GM23338 (cell line): ENCODE measurements around the gene HNRNPUL2. TPM values are rescaled to one million over a fixed set of nuclear protein-coding genes. Genes with fewer than 3 reads are reported as not detected.

Experiments used
- CREB1 ChIP-seq: fragments of 250-450 bp; sonication (Bioruptor Pico); IDR thresholded peaks from 2 replicates; pipeline ENCODE4 v1.5.0; 2020; ENCODE audit warnings: low read depth, mild to moderate bottlenecking, moderate library complexity
- CTCF ChIP-seq, 2 experiments: fragments of 200-600 bp in 1 of 2; sonication (generic) in 1 of 2; conservative IDR thresholded peaks; 2 replicates each; pipeline versions ENCODE4 v1.5.1 to v1.6.1; 2016 to 2017; ENCODE audit warnings: antibody characterized with exemption in 2 of 2, low read depth in 2 of 2, mild to moderate bottlenecking in 2 of 2, moderate library complexity in 1 of 2
- ETS1 ChIP-seq: IDR thresholded peaks from 2 replicates; pipeline ENCODE4 v1.6.1; 2016; ENCODE audit warnings: antibody characterized with exemption
- EZH2 ChIP-seq: fragments of 200-600 bp; sonication (generic); IDR thresholded peaks from one replicate; pipeline ENCODE4 v1.8.0; 2017; ENCODE audit warnings: antibody characterized with exemption, mild to moderate bottlenecking, low read depth; ENCODE audit not compliant: unreplicated experiment
- EZH2phosphoT487 ChIP-seq: fragments of 200-600 bp; sonication (generic); IDR thresholded peaks from one replicate; pipeline ENCODE4 v1.8.1; 2018; ENCODE audit warnings: antibody characterized with exemption; ENCODE audit not compliant: unreplicated experiment
- JUNB ChIP-seq: IDR thresholded peaks from one replicate; pipeline ENCODE4 v1.6.1; 2016; ENCODE audit warnings: antibody characterized with exemption; ENCODE audit not compliant: unreplicated experiment
- POLR2AphosphoS5 ChIP-seq: IDR thresholded peaks from 2 replicates; pipeline ENCODE4 v1.6.1; 2016; ENCODE audit warnings: antibody characterized with exemption, low read depth
- STAT1 ChIP-seq: IDR thresholded peaks from one replicate; pipeline ENCODE4 v1.6.1; 2016; ENCODE audit warnings: antibody characterized with exemption; ENCODE audit not compliant: unreplicated experiment
- ZNF114 ChIP-seq: fragments of 250-450 bp; sonication (Bioruptor Pico); IDR thresholded peaks from 2 replicates; pipeline ENCODE4 v1.5.0; 2020; ENCODE audit warnings: mild to moderate bottlenecking, moderate library complexity
- ZNF331 ChIP-seq: fragments of 250-450 bp; sonication (Bioruptor Pico); IDR thresholded peaks from 2 replicates; pipeline ENCODE4 v1.5.0; 2020; ENCODE audit warnings: low read depth, mild to moderate bottlenecking, moderate library complexity
- polyA plus RNA-seq: library from polyadenylated mRNA; unstranded; fragments of >200 nt; fragmentation: Nextera tagmentation; extraction: Ambion mirVana; gene quantifications from 2 replicates; pipeline ENCODE4 v1.2.1, GENCODE V29; 2016
- total RNA-seq: library from RNA; depleted of rRNA; stranded (reverse); fragments of >200 nt; shearing (Covaris generic); gene quantifications from 2 replicates; pipeline ENCODE4 v1.2.3, GENCODE V29; 2014
- TF ChIP-seq, protein P1 (sequence below): fragments of 250-450 bp; sonication (Bioruptor Pico); IDR thresholded peaks from 2 replicates; pipeline ENCODE4 v1.5.0; 2020; ENCODE audit warnings: mild to moderate bottlenecking, moderate library complexity
- TF ChIP-seq, protein P2 (sequence below): IDR thresholded peaks from one replicate; pipeline ENCODE4 v1.6.1; 2018; ENCODE audit warnings: antibody characterized with exemption; ENCODE audit not compliant: unreplicated experiment

HNRNPUL2 gene
- total and polyA plus RNA-seq, 2 experiments from 2014 or later = 9.4 to 18.3 TPM

GRCh38 chr11:62682518-62682917 is 44.7 kb downstream of the HNRNPUL2 start (continued):
- TF ChIP-seq, protein P1, sequence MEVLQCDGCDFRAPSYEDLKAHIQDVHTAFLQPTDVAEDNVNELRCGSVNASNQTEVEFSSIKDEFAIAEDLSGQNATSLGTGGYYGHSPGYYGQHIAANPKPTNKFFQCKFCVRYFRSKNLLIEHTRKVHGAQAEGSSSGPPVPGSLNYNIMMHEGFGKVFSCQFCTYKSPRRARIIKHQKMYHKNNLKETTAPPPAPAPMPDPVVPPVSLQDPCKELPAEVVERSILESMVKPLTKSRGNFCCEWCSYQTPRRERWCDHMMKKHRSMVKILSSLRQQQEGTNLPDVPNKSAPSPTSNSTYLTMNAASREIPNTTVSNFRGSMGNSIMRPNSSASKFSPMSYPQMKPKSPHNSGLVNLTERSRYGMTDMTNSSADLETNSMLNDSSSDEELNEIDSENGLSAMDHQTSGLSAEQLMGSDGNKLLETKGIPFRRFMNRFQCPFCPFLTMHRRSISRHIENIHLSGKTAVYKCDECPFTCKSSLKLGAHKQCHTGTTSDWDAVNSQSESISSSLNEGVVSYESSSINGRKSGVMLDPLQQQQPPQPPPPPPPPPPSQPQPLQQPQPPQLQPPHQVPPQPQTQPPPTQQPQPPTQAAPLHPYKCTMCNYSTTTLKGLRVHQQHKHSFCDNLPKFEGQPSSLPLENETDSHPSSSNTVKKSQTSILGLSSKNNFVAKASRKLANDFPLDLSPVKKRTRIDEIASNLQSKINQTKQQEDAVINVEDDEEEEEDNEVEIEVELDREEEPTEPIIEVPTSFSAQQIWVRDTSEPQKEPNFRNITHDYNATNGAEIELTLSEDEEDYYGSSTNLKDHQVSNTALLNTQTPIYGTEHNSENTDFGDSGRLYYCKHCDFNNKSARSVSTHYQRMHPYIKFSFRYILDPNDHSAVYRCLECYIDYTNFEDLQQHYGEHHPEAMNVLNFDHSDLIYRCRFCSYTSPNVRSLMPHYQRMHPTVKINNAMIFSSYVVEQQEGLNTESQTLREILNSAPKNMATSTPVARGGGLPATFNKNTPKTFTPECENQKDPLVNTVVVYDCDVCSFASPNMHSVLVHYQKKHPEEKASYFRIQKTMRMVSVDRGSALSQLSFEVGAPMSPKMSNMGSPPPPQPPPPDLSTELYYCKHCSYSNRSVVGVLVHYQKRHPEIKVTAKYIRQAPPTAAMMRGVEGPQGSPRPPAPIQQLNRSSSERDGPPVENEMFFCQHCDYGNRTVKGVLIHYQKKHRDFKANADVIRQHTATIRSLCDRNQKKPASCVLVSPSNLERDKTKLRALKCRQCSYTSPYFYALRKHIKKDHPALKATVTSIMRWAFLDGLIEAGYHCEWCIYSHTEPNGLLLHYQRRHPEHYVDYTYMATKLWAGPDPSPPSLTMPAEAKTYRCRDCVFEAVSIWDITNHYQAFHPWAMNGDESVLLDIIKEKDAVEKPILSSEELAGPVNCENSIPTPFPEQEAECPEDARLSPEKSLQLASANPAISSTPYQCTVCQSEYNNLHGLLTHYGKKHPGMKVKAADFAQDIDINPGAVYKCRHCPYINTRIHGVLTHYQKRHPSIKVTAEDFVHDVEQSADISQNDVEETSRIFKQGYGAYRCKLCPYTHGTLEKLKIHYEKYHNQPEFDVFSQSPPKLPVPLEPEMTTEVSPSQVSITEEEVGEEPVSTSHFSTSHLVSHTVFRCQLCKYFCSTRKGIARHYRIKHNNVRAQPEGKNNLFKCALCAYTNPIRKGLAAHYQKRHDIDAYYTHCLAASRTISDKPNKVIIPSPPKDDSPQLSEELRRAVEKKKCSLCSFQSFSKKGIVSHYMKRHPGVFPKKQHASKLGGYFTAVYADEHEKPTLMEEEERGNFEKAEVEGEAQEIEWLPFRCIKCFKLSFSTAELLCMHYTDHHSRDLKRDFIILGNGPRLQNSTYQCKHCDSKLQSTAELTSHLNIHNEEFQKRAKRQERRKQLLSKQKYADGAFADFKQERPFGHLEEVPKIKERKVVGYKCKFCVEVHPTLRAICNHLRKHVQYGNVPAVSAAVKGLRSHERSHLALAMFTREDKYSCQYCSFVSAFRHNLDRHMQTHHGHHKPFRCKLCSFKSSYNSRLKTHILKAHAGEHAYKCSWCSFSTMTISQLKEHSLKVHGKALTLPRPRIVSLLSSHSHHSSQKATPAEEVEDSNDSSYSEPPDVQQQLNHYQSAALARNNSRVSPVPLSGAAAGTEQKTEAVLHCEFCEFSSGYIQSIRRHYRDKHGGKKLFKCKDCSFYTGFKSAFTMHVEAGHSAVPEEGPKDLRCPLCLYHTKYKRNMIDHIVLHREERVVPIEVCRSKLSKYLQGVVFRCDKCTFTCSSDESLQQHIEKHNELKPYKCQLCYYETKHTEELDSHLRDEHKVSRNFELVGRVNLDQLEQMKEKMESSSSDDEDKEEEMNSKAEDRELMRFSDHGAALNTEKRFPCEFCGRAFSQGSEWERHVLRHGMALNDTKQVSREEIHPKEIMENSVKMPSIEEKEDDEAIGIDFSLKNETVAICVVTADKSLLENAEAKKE (CRISPR knock-in tag) = no peak
- no peak for TF ChIP-seq STAT1
- TF ChIP-seq, protein P2, sequence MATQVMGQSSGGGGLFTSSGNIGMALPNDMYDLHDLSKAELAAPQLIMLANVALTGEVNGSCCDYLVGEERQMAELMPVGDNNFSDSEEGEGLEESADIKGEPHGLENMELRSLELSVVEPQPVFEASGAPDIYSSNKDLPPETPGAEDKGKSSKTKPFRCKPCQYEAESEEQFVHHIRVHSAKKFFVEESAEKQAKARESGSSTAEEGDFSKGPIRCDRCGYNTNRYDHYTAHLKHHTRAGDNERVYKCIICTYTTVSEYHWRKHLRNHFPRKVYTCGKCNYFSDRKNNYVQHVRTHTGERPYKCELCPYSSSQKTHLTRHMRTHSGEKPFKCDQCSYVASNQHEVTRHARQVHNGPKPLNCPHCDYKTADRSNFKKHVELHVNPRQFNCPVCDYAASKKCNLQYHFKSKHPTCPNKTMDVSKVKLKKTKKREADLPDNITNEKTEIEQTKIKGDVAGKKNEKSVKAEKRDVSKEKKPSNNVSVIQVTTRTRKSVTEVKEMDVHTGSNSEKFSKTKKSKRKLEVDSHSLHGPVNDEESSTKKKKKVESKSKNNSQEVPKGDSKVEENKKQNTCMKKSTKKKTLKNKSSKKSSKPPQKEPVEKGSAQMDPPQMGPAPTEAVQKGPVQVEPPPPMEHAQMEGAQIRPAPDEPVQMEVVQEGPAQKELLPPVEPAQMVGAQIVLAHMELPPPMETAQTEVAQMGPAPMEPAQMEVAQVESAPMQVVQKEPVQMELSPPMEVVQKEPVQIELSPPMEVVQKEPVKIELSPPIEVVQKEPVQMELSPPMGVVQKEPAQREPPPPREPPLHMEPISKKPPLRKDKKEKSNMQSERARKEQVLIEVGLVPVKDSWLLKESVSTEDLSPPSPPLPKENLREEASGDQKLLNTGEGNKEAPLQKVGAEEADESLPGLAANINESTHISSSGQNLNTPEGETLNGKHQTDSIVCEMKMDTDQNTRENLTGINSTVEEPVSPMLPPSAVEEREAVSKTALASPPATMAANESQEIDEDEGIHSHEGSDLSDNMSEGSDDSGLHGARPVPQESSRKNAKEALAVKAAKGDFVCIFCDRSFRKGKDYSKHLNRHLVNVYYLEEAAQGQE = no peak
- TF ChIP-seq EZH2 = no peak
- TF ChIP-seq ETS1 = no peak
- no peak for TF ChIP-seq POLR2AphosphoS5
- TF ChIP-seq ZNF114 (CRISPR knock-in tag) = no peak
- no peak for TF ChIP-seq JUNB
- no peak for TF ChIP-seq ZNF331 (CRISPR knock-in tag)
- TF ChIP-seq EZH2phosphoT487 = no peak
- no peak for TF ChIP-seq CREB1
- no peak for TF ChIP-seq CTCF (conservative IDR thresholded peaks at IDR 0.05; ENCODE audit: low read depth in 2 of 2)
